GM12864 (cell line): ENCODE data around the gene SEMA5B.
A peak's percentile ranks its signal among the peaks of the same experiment; 100 is the strongest.

Source experiments
- DNase-seq: peaks from one replicate; pipeline ENCODE4 v3.0.0-alpha.2; 2011; ENCODE audit warnings: low read depth
- H3K4me3 ChIP-seq: 2 replicates; pipeline ENCODE4 v1.5.1; 2011; ENCODE audit warnings: mild to moderate bottlenecking, low read depth, low read length, control low read depth
- TF ChIP-seq, protein P1 (sequence below): IDR thresholded peaks from 2 replicates; pipeline ENCODE4 v1.5.1; 2011; ENCODE audit warnings: low read depth, mild to moderate bottlenecking, moderate library complexity, low read length, control low read depth, inconsistent platforms; ENCODE audit errors: missing control alignments

Gene SEMA5B, protein sequence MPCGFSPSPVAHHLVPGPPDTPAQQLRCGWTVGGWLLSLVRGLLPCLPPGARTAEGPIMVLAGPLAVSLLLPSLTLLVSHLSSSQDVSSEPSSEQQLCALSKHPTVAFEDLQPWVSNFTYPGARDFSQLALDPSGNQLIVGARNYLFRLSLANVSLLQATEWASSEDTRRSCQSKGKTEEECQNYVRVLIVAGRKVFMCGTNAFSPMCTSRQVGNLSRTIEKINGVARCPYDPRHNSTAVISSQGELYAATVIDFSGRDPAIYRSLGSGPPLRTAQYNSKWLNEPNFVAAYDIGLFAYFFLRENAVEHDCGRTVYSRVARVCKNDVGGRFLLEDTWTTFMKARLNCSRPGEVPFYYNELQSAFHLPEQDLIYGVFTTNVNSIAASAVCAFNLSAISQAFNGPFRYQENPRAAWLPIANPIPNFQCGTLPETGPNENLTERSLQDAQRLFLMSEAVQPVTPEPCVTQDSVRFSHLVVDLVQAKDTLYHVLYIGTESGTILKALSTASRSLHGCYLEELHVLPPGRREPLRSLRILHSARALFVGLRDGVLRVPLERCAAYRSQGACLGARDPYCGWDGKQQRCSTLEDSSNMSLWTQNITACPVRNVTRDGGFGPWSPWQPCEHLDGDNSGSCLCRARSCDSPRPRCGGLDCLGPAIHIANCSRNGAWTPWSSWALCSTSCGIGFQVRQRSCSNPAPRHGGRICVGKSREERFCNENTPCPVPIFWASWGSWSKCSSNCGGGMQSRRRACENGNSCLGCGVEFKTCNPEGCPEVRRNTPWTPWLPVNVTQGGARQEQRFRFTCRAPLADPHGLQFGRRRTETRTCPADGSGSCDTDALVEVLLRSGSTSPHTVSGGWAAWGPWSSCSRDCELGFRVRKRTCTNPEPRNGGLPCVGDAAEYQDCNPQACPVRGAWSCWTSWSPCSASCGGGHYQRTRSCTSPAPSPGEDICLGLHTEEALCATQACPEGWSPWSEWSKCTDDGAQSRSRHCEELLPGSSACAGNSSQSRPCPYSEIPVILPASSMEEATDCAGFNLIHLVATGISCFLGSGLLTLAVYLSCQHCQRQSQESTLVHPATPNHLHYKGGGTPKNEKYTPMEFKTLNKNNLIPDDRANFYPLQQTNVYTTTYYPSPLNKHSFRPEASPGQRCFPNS

GRCh38 chr3:123027292-123028232 lies at the start of gene SEMA5B:
TSS of gene SEMA5B (minus strand) at chr3:123027763. CDS start at chr3:122961263, 66,500 bp downstream.
- no peak for DNase-seq
- TF ChIP-seq, protein P1, sequence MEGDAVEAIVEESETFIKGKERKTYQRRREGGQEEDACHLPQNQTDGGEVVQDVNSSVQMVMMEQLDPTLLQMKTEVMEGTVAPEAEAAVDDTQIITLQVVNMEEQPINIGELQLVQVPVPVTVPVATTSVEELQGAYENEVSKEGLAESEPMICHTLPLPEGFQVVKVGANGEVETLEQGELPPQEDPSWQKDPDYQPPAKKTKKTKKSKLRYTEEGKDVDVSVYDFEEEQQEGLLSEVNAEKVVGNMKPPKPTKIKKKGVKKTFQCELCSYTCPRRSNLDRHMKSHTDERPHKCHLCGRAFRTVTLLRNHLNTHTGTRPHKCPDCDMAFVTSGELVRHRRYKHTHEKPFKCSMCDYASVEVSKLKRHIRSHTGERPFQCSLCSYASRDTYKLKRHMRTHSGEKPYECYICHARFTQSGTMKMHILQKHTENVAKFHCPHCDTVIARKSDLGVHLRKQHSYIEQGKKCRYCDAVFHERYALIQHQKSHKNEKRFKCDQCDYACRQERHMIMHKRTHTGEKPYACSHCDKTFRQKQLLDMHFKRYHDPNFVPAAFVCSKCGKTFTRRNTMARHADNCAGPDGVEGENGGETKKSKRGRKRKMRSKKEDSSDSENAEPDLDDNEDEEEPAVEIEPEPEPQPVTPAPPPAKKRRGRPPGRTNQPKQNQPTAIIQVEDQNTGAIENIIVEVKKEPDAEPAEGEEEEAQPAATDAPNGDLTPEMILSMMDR, result peak; percentile 35
- H3K4me3 ChIP-seq, result peak within 1 kb of the TSS; percentile 42

DNA sequence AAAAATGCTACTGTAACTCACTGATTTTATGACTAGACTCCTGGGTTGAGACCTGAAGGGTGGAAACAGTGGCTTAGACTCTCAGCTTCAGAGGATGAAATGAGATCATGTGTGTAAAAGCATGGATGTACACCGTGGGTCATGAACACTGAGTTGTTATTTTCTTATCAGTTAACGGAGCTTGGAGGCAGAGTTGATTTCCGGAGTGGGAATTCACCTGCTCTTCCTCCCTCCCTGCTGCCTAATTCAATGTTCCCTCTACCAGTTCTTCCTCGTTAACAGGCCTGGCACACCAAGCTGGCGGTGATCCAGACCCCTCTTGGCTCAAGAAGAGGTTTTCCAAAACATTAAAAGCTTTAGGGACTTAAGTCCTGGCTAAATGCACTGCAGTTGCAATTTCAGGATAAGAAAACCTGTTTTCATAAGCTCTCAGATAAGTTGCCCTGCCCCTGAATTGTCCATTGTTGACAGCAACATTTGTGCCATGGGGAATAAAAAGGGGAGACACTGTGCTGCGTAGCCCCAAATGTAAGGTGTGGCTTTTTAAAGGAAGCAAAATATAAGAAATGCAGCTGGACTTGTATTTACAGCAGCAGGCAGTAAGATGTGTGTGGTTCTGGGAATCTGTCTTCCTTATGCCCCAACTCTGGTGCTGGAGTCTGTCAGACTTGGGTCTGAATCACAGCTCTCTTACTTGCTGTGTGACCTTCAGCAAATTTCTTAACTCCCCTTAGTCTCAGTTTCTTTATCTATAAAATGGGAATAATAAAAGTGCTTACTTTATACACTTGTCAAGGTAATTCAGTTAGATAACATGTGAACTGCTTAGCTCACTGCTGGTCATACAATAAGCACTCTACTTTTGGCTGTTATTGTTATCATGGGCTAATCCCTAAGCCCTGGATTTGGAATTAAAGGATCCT lies 49.2 kb upstream of the SEMA5B start:
- H3K4me3 ChIP-seq, result no peak overlapping the region
- no peak for DNase-seq
- TF ChIP-seq, protein P1, result no peak

- H3K4me3 ChIP-seq, result no peak overlapping the region
- DNase-seq, result no peak
- TF ChIP-seq, protein P1, result no peak
Observed at GRCh38 chr3:123076112-123076495, 48.5 kb upstream of the SEMA5B start.

GRCh38 chr3:123075359-123075758 lies 47.8 kb upstream of the SEMA5B start:
- TF ChIP-seq, protein P1, result no peak
- DNase-seq, result no peak
- H3K4me3 ChIP-seq, result no peak overlapping the region

DNA sequence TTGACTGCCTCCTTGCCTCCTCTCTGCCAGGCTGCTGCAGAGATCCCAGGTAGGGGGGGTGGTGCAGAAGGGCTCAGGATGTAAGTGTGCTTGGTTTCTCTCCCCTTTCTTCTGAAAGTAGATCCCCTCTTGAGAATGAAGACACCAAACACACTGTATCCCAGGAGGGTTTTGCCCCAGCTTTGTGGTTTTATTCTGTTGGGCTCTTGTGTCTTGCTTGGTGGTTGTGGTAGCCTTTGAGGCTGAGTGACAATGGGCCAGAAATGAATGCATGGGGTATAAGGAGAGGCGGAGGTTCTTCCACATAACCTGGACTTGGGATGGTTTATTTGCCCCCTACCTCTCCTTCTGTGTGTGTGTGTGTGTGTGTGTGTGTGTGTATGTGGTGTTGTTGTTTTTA lies 45.0 kb upstream of the SEMA5B start:
- TF ChIP-seq, protein P1, result no peak
- DNase-seq, result no peak
- no peak overlapping the region for H3K4me3 ChIP-seq
